Thyroid gland (tissue), 4 donors: ENCODE results near the gene APBB2. TPM values are rescaled to one million over a fixed set of nuclear protein-coding genes. Genes with fewer than 3 reads are reported as not detected.

ENCODE experiments used
- DNase-seq, 2 donors: peaks; one replicate each; pipeline ENCODE4 v3.0.0-alpha.2; 2019
- H3K27ac ChIP-seq, 3 donors: fragments of 200-600 bp; sonication (generic); 1 replicate in 2 of 3; 2 replicates in 1 of 3; pipeline ENCODE4 v1.5.1; 2016 to 2019; ENCODE audit warnings: mild to moderate bottlenecking in 1 of 3, moderate library complexity in 1 of 3
- H3K27me3 ChIP-seq: fragments of 200-600 bp; sonication (generic); one replicate; pipeline ENCODE4 v1.5.1; 2019
- H3K36me3 ChIP-seq, 2 donors: fragments of 200-600 bp; sonication (generic); one replicate each; pipeline ENCODE4 v1.5.1; 2016 to 2019
- H3K4me1 ChIP-seq, 2 donors: fragments of 200-600 bp; sonication (generic); one replicate each; pipeline ENCODE4 v1.5.1; 2017 to 2019
- H3K4me3 ChIP-seq, 3 donors: fragments of 200-600 bp; sonication (generic); replicated peaks in 1 of 3; 1 replicate in 2 of 3; 2 replicates in 1 of 3; pipeline ENCODE4 v1.5.1; 2016; ENCODE audit warnings: mild to moderate bottlenecking in 1 of 3
- H3K9me3 ChIP-seq: fragments of 200-600 bp; sonication (generic); one replicate; pipeline ENCODE4 v1.5.1; 2017
- CTCF ChIP-seq, 6 experiments: fragments of 200-600 bp in 3 of 6; fragments of 450-650 bp in 3 of 6; sonication (generic) in 3 of 6; IDR thresholded peaks; one replicate each; pipeline ENCODE4 v1.5.1; 2016 to 2019; ENCODE audit warnings: antibody characterized with exemption in 6 of 6, mild to moderate bottlenecking in 2 of 6, inconsistent platforms in 1 of 6, moderate library complexity in 1 of 6
- POLR2A ChIP-seq, 2 donors: fragments of 450-650 bp; IDR thresholded peaks; one replicate each; pipeline ENCODE4 v1.6.1; 2017; ENCODE audit warnings: antibody characterized with exemption in 2 of 2, mild to moderate bottlenecking in 2 of 2, moderate library complexity in 1 of 2
- WGBS, 2 donors: methylation state at CpG; one replicate each; pipeline ENCODE4 v1.1.5; 2017; 5-methylcytosine and 5-hydroxymethylcytosine counted together
- intact Hi-C: fragments of 100-400 bp; cut with DNase I; formaldehyde crosslinking; loops from one replicate; pipeline ENCODE4 v1.15.1; 2023
- total RNA-seq, 4 donors: library from RNA; depleted of rRNA; stranded (reverse); fragments of >200 nt; gene quantifications; one replicate each; pipeline ENCODE4 v1.2.3, GENCODE V29; 2016

APBB2 gene
- total RNA-seq, 4 donors from 2014 or later, result 174 to 253 (median 199) TPM

GRCh38 chr4:41216294-41217019 is 2.1 kb upstream of the APBB2 start:
- H3K36me3 ChIP-seq, result no peaks in the 10 kb centered on the region
- no peaks in the 10 kb centered on the region for H3K9me3 ChIP-seq
- DNase-seq, result peak; percentile 82 to 84
- peaks cover 19 to 28% of the 10 kb centered on the region in 2 donors for H3K4me1 ChIP-seq
- 4% methylated on average over 23 to 29 of the region's 59 CpGs for WGBS, 2 donors
- intact Hi-C loops, result no loop called here
- peak overlapping the region; percentile 9 to 58 (median 41) for H3K4me3 ChIP-seq
- TF ChIP-seq CTCF (IDR thresholded peaks at IDR 0.05) (peak in 3 of 6 experiments; percentile 21 to 55 (median 44)), POLR2A (IDR thresholded peaks at IDR 0.05) (peak in 1 of 2 donors; percentile 84)
- no peaks in the 10 kb centered on the region for H3K27me3 ChIP-seq
- peak overlapping the region; percentile 87 to 90 (median 90) for H3K27ac ChIP-seq

- intact Hi-C loops, result no loop called here
- peaks cover 19 to 32% of the 10 kb centered on the region in 2 donors for H3K4me1 ChIP-seq
- WGBS, 2 donors, result 15 to 34% methylated on average over 6 to 8 of the region's 8 CpGs
Measured at GRCh38 chr4:41215969-41216293, 1.6 kb upstream of the APBB2 start.

GRCh38 chr4:41215155-41215554 is 813 bp upstream of the APBB2 start:
- no peak overlapping the region for H3K4me3 ChIP-seq
- no peak for TF ChIP-seq POLR2A (IDR thresholded peaks at IDR 0.05)
- no peak for TF ChIP-seq CTCF (IDR thresholded peaks at IDR 0.05)
- intact Hi-C loops, result no loop called here
- no peaks in the 10 kb centered on the region for H3K9me3 ChIP-seq
- WGBS, 2 donors, result 55 to 58% methylated on average over 9 of the region's 9 CpGs
- H3K27ac ChIP-seq, result peak overlapping the region in 2 of 3 donors; percentile 35 to 87
- no peak for DNase-seq
- no peaks in the 10 kb centered on the region for H3K27me3 ChIP-seq
- H3K4me1 ChIP-seq, result peaks cover 19 to 40% of the 10 kb centered on the region in 2 donors
- H3K36me3 ChIP-seq, result no peaks in the 10 kb centered on the region

More at GRCh38 chr4:41215969-41216293, 1.6 kb upstream of the APBB2 start:
- Histone ChIP-seq H3K36me3 (no peaks in the 10 kb centered on the region), H3K27me3 (no peaks in the 10 kb centered on the region), H3K9me3 (no peaks in the 10 kb centered on the region), H3K4me3 (peak overlapping the region in 2 of 3 donors; percentile 16 to 58), H3K27ac (peak overlapping the region; percentile 87 to 90 (median 90))
- TF ChIP-seq CTCF (IDR thresholded peaks at IDR 0.05) (no peak), POLR2A (IDR thresholded peaks at IDR 0.05) (no peak)
- DNase-seq, result no peak

- DNase-seq, result no peak
- H3K9me3 ChIP-seq, result no peaks in the 10 kb centered on the region
- peaks cover 19 to 42% of the 10 kb centered on the region in 2 donors for H3K4me1 ChIP-seq
- no peaks in the 10 kb centered on the region for H3K27me3 ChIP-seq
- no peak overlapping the region for H3K4me3 ChIP-seq
- H3K36me3 ChIP-seq, result no peaks in the 10 kb centered on the region
- TF ChIP-seq POLR2A (IDR thresholded peaks at IDR 0.05), result no peak
- TF ChIP-seq CTCF (IDR thresholded peaks at IDR 0.05), result peak in 2 of 6 experiments; percentile 7 to 20
- intact Hi-C loops, result loop anchor here (5.0 kb wide), 2 partner anchors 237 to 287 kb away; no protein-coding TSS in a partner anchor
- peak overlapping the region in 2 of 3 donors; percentile 35 to 87 for H3K27ac ChIP-seq
- 33 to 43% methylated on average over 5 to 8 of the region's 8 CpGs for WGBS, 2 donors
Measured at GRCh38 chr4:41214825-41215146, 444 bp upstream of the APBB2 start.

- H3K4me3 ChIP-seq, result peak overlapping the region; percentile 11 to 96 (median 85)
- TF ChIP-seq POLR2A (IDR thresholded peaks at IDR 0.05) (no peak), CTCF (IDR thresholded peaks at IDR 0.05) (no peak)
- DNase-seq, result peak; percentile 32 to 42
- H3K9me3 ChIP-seq, result no peaks in the 10 kb centered on the region
- H3K36me3 ChIP-seq, result no peaks in the 10 kb centered on the region
- peak overlapping the region; percentile 78 to 89 (median 87) for H3K27ac ChIP-seq
- intact Hi-C loops, result loop anchor here (5.0 kb wide), 2 partner anchors 236 to 286 kb away; no protein-coding TSS in a partner anchor
- H3K4me1 ChIP-seq, result peaks cover 30 to 48% of the 10 kb centered on the region in 2 donors
- 1% methylated on average over 28 to 32 of the region's 35 CpGs for WGBS, 2 donors
- H3K27me3 ChIP-seq, result no peaks in the 10 kb centered on the region
Measured at GRCh38 chr4:41213625-41214135, 662 bp downstream of the APBB2 start.
